ENCODE data around the gene MTMR1.

Gene MTMR1

DNA sequence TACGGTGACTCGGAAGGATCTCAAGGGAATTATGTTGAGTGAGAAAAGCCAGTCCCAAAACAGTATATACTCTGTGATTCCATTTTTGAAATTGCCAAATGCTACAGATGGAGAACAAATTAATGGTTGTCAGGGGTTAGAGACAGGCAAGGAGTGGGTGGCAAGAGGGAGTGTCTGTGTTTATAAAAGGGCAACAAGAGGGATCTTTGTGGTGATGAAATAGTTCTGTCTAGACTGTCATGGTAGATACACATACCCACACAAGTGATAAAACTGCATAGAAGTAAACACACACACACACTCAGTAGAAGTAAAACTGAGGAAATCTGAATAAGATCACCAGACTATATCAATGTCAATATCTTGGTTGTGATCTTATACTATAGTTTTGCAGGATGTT, 112.5 kb downstream of the MTMR1 start:
- no peak for DNase-seq

DNA sequence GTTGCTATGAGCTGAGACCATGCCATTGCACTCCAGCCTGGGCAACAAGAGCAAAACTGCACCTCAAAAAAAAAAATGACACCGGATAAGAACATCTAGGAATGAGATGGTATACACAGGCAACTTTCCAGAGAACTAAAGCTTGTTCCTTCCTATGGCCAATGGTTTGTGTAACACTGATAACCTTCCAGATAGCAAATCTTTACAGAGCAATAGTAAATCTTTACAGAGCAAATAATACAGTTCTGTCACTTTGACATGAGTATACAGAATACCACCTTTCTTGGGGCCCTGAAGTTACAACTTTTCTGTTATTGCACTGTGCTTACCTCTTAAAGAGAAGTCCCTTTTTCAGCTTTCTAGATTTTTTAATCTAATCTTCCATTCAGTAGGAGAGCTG, 113.6 kb downstream of the MTMR1 start:
- no peak for DNase-seq

DNA sequence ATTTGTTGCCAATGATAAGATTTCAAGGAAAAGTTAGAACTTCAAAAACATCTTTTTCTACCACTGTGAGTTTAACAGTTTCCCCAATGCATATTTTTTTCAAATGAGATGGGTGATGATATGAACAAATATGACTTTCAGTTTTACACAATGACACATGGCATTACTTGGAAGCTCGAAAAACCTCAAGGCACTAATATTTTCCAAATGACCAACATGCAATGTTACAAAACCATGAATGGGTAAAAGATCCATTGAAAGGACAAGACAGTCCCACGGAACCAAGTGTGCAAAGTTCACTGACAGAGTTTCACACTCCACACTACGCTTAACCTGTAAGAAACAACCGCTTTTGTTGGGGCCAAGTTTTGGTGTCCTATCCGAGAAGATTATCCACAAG, 120.7 kb downstream of the MTMR1 start:
- DNase-seq, result no peak

Measured in activated CD8-positive, alpha-beta memory T cell treated with anti-CD3 and anti-CD28 coated beads, Interleukin-2, amount 50 U/mL, for 4 hours (primary cell).